CD14-positive monocyte (primary cell): Measurements from ENCODE around the gene HIPK1. TPM values are rescaled to one million over a fixed set of nuclear protein-coding genes. Genes with fewer than 3 reads are reported as not detected.

ENCODE experiments used
- DNase-seq, 3 donors: peaks; one replicate each; pipeline ENCODE4 v3.0.0-alpha.2; 2011 to 2022
- H2AFZ ChIP-seq: 2 replicates; pipeline ENCODE4 v1.6.0; 2012; ENCODE audit warnings: mild to moderate bottlenecking, low read depth, low read length, inconsistent platforms; ENCODE audit not compliant: insufficient read depth, poor library complexity, severe bottlenecking
- H3K27ac ChIP-seq, 2 donors: 1 replicate in 1 of 2; 2 replicates in 1 of 2; pipeline ENCODE4 v1.5.1; 2012 to 2013; ENCODE audit warnings: low read length in 2 of 2, control low read depth in 1 of 2, inconsistent platforms in 1 of 2, low read depth in 1 of 2, mild to moderate bottlenecking in 1 of 2
- H3K27me3 ChIP-seq, 2 donors: one replicate each; pipeline versions ENCODE4 v1.6.0 to v1.6.1; 2011 to 2013; ENCODE audit warnings: low read length in 2 of 2; ENCODE audit not compliant: control insufficient read depth in 2 of 2, insufficient read depth in 2 of 2
- H3K36me3 ChIP-seq, 2 donors: replicated peaks in 1 of 2; 1 replicate in 1 of 2; 2 replicates in 1 of 2; pipeline versions ENCODE4 v1.5.1 to v1.6.1; 2012 to 2013; ENCODE audit warnings: low read length in 2 of 2, control low read depth in 1 of 2, inconsistent platforms in 1 of 2, mild to moderate bottlenecking in 1 of 2; ENCODE audit not compliant: insufficient read depth in 2 of 2, control insufficient read depth in 1 of 2
- H3K4me1 ChIP-seq, 2 donors: 1 replicate in 1 of 2; 2 replicates in 1 of 2; pipeline versions ENCODE4 v1.5.1 to v1.6.1; 2012 to 2013; ENCODE audit warnings: low read length in 2 of 2, control low read depth in 1 of 2, inconsistent platforms in 1 of 2, mild to moderate bottlenecking in 1 of 2, moderate library complexity in 1 of 2; ENCODE audit not compliant: insufficient read depth in 2 of 2, control insufficient read depth in 1 of 2
- H3K4me2 ChIP-seq: replicated peaks from 2 replicates; pipeline ENCODE3; 2012; ENCODE audit warnings: low read length, moderate library complexity, mild to moderate bottlenecking; ENCODE audit not compliant: poor library complexity, severe bottlenecking; ENCODE audit errors: extremely low read depth
- H3K4me3 ChIP-seq, 3 experiments: fragments of 200-600 bp in 1 of 3; sonication (generic) in 1 of 3; replicated peaks in 1 of 3; 1 replicate in 2 of 3; 2 replicates in 1 of 3; pipeline ENCODE4 v1.5.1; 2011 to 2013; ENCODE audit warnings: low read length in 3 of 3, mild to moderate bottlenecking in 3 of 3, control low read depth in 2 of 3, low read depth in 2 of 3, inconsistent platforms in 1 of 3, moderate library complexity in 1 of 3
- H3K79me2 ChIP-seq: 2 replicates; pipeline ENCODE4 v1.6.0; 2012; ENCODE audit warnings: mild to moderate bottlenecking, control low read depth, inconsistent platforms, low read length, moderate library complexity; ENCODE audit not compliant: insufficient read depth
- H3K9ac ChIP-seq: 2 replicates; pipeline ENCODE4 v1.6.0; 2017; ENCODE audit warnings: low read length, mild to moderate bottlenecking; ENCODE audit not compliant: insufficient read depth, poor library complexity, severe bottlenecking
- H3K9me3 ChIP-seq, 2 donors: replicated peaks in 1 of 2; 1 replicate in 1 of 2; 2 replicates in 1 of 2; pipeline versions ENCODE4 v1.5.1 to v1.6.1; 2012 to 2013; ENCODE audit warnings: low read length in 2 of 2, control low read depth in 1 of 2; ENCODE audit not compliant: control insufficient read depth in 1 of 2, insufficient read depth in 1 of 2
- H4K20me1 ChIP-seq: 2 replicates; pipeline ENCODE4 v1.6.0; 2012; ENCODE audit warnings: mild to moderate bottlenecking, low read length, control low read depth, moderate library complexity; ENCODE audit not compliant: insufficient read depth
- H3K27ac Mint-ChIP-seq, 7 donors: one replicate each; pipeline ENCODE4 v1.8.0; 2020; ENCODE audit warnings: mild to moderate bottlenecking in 7 of 7, mixed read lengths in 7 of 7, moderate library complexity in 6 of 7, inconsistent platforms in 2 of 7
- H3K27me3 Mint-ChIP-seq, 3 donors: one replicate each; pipeline ENCODE4 v1.8.0; 2021 to 2022; ENCODE audit warnings: low read depth in 3 of 3, mild to moderate bottlenecking in 3 of 3, mixed read lengths in 3 of 3, moderate library complexity in 3 of 3, inconsistent platforms in 1 of 3
- H3K36me3 Mint-ChIP-seq, 2 donors: one replicate each; pipeline ENCODE4 v1.8.0; 2020; ENCODE audit warnings: mixed read lengths in 2 of 2, inconsistent platforms in 1 of 2, mild to moderate bottlenecking in 1 of 2
- H3K4me1 Mint-ChIP-seq: one replicate; pipeline ENCODE4 v1.8.0; 2020; ENCODE audit warnings: mild to moderate bottlenecking, mixed read lengths
- H3K4me3 Mint-ChIP-seq, 2 donors: one replicate each; pipeline ENCODE4 v1.8.0; 2020; ENCODE audit warnings: mild to moderate bottlenecking in 2 of 2, mixed read lengths in 2 of 2, moderate library complexity in 1 of 2
- H3K9me3 Mint-ChIP-seq, 7 donors: one replicate each; pipeline ENCODE4 v1.8.0; 2020 to 2022; ENCODE audit warnings: mixed read lengths in 7 of 7, mild to moderate bottlenecking in 6 of 7, moderate library complexity in 6 of 7, inconsistent platforms in 2 of 7
- WGBS: methylation state at CpG from one replicate; pipeline ENCODE4 v1.1.5; 2013; ENCODE audit warnings: missing lambda C conversion rate; ENCODE audit not compliant: insufficient coverage; 5-methylcytosine and 5-hydroxymethylcytosine counted together
- intact Hi-C, 2 donors: fragments of 100-400 bp; cut with micrococcal nuclease; formaldehyde crosslinking; loops; one replicate each; pipeline versions ENCODE4 v1.15.0 to v1.15.1; 2023
- polyA plus RNA-seq, 3 donors: library from polyadenylated mRNA; depleted of rRNA in 1 of 3; unstranded in 2 of 3; stranded (reverse) in 1 of 3; fragments of 300-500 nt in 2 of 3; fragments of >200 nt in 1 of 3; fragmentation: Illumina TruSeq in 2 of 3; gene quantifications; 1 replicate in 2 of 3; 2 replicates in 1 of 3; pipeline ENCODE4 v1.2.3, GENCODE V29; 2012 to 2021
- TF ChIP-seq, protein P1 (sequence below): fragments of 200-600 bp; IDR thresholded peaks from one replicate; pipeline ENCODE4 v1.8.0; 2022; ENCODE audit warnings: antibody characterized with exemption, mild to moderate bottlenecking

The HIPK1 gene
- polyA plus RNA-seq, 3 donors: 10.1 to 57.2 (median 14.8) TPM

DNA sequence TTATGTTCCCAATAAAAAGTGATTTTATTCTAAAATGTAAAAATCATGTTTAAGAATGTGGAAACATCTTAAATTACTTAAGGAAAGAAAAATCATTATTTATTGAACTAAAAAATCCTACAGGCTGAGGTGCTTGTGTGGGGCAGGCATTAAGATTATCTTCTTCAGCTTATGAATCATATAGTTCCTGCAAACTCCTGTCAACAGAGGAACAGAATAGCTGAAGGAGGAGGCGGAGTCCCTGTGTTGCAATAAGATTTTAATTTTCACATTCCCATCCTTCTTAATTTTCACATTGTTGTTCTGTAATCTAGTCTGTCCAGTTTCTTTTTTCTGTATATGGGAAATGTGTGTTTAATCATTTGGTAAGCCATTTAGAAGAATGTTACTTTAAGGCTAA lies 29.6 kb downstream of the HIPK1 start:
- Mint-ChIP-seq H3K27ac (no peak overlapping the region), H3K4me3 (no peak overlapping the region), H3K36me3 (peaks cover 82 to 83% of the 10 kb centered on the region in 2 donors), H3K27me3 (no peaks in the 10 kb centered on the region), H3K9me3 (no peaks in the 10 kb centered on the region), H3K4me1 (peaks cover 11% of the 10 kb centered on the region)
- H3K27ac ChIP-seq: no peak overlapping the region
- DNase-seq: no peak
- no peak overlapping the region for H3K4me2 ChIP-seq
- H3K4me1 ChIP-seq: no peaks in the 10 kb centered on the region
- H2AFZ ChIP-seq: no peak overlapping the region
- peaks cover 93 to 99% of the 10 kb centered on the region in 2 donors for H3K36me3 ChIP-seq
- WGBS: no CpG with 5 or more reads among the region's 1 CpG
- TF ChIP-seq, protein P1, sequence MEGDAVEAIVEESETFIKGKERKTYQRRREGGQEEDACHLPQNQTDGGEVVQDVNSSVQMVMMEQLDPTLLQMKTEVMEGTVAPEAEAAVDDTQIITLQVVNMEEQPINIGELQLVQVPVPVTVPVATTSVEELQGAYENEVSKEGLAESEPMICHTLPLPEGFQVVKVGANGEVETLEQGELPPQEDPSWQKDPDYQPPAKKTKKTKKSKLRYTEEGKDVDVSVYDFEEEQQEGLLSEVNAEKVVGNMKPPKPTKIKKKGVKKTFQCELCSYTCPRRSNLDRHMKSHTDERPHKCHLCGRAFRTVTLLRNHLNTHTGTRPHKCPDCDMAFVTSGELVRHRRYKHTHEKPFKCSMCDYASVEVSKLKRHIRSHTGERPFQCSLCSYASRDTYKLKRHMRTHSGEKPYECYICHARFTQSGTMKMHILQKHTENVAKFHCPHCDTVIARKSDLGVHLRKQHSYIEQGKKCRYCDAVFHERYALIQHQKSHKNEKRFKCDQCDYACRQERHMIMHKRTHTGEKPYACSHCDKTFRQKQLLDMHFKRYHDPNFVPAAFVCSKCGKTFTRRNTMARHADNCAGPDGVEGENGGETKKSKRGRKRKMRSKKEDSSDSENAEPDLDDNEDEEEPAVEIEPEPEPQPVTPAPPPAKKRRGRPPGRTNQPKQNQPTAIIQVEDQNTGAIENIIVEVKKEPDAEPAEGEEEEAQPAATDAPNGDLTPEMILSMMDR: no peak
- peaks cover 66% of the 10 kb centered on the region for H3K79me2 ChIP-seq
- intact Hi-C loops: loop anchor here in 1 of 2 donors (5.0 kb wide), 1 partner anchor 36 kb away; no protein-coding TSS in a partner anchor
- H3K9ac ChIP-seq: no peak overlapping the region
- H3K4me3 ChIP-seq: no peak overlapping the region
- peaks cover 30% of the 10 kb centered on the region for H4K20me1 ChIP-seq
- H3K27me3 ChIP-seq: no peaks in the 10 kb centered on the region
- no peaks in the 10 kb centered on the region for H3K9me3 ChIP-seq

DNA sequence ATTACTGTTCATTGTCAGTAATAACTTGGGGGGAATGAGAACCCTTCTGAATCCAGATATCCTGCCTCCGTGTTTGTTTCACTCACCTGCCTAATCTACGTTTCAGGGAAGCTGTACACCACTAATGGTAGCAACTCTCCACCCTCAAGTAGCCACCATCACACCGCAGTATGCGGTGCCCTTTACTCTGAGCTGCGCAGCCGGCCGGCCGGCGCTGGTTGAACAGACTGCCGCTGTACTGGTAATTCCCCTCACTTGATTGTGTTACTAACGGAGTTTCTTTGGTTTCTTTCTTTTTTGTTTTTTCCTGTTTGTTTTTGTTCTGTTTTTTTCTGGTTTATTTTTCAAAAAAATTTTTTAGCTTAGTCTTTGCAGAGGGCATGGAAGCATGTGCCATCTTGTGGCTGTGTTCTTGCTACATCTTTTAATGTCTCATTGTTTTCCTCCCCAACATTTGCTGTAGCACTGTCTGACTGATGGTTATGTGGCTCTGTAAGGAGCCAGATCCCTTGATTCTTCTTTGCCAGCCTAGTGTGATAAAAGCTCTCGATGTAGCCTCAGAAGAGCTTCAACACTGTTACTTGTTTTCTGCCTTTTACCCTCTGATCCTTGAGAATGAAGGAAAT lies 34.3 kb downstream of the HIPK1 start:
- H3K4me1 Mint-ChIP-seq: peaks cover 7% of the 10 kb centered on the region
- WGBS: 79% methylated on average over 6 of the region's 12 CpGs
- Histone ChIP-seq H3K27ac (peak overlapping the region in 1 of 2 donors; percentile 9), H3K4me2 (no peak overlapping the region), H3K79me2 (peaks cover 32% of the 10 kb centered on the region), H3K4me1 (no peaks in the 10 kb centered on the region), H3K4me3 (no peak overlapping the region), H4K20me1 (peaks cover 42% of the 10 kb centered on the region), H3K9ac (no peak overlapping the region), H2AFZ (no peak overlapping the region), H3K9me3 (no peaks in the 10 kb centered on the region), H3K27me3 (no peaks in the 10 kb centered on the region), H3K36me3 (peaks cover 94 to 99% of the 10 kb centered on the region in 2 donors)
- no peak overlapping the region for H3K4me3 Mint-ChIP-seq
- intact Hi-C loops: no loop called here
- H3K27me3 Mint-ChIP-seq: no peaks in the 10 kb centered on the region
- peaks cover 81 to 88% of the 10 kb centered on the region in 2 donors for H3K36me3 Mint-ChIP-seq
- TF ChIP-seq, protein P1: no peak
- DNase-seq: no peak
- no peaks in the 10 kb centered on the region for H3K9me3 Mint-ChIP-seq
- peak overlapping the region in 3 of 7 donors; percentile 27 to 58 (median 27) for H3K27ac Mint-ChIP-seq
